HG03521 (cell line): Measurements from ENCODE around the gene NFKBIL1.
"Not testable (repeated sequence)": the region's sequence is repeated elsewhere in the genome, so short reads cannot be mapped to it uniquely, and the experiment has no call there.

Experiments used
- ATAC-seq: cut with Tn5 transposase; IDR thresholded peaks from one replicate; pipeline ENCODE4 v1.9.1; 2021; ENCODE audit warnings: mild to moderate bottlenecking, moderate library complexity; ENCODE audit not compliant: unreplicated experiment

NFKBIL1 gene

GRCh38 chr6:31546958-31547726, at the start of gene NFKBIL1:
NFKBIL1 (plus strand) TSS chr6:31547608; CDS start chr6:31547695, 87 bp downstream.
- ATAC-seq: peak; percentile 63

- ATAC-seq: no peak
These were observed 48.7 kb upstream of the NFKBIL1 start for GRCh38 chr6:31498748-31499147.

GRCh38 chr6:31499648-31500047, 47.8 kb upstream of the NFKBIL1 start:
- ATAC-seq: not testable (repeated sequence)

GRCh38 chr6:31502586-31502985, 44.8 kb upstream of the NFKBIL1 start:
- no peak for ATAC-seq

- ATAC-seq: not testable (repeated sequence)
These were observed 38.4 kb upstream of the NFKBIL1 start for GRCh38 chr6:31509036-31509435.

GRCh38 chr6:31510007-31510406, 37.4 kb upstream of the NFKBIL1 start:
- no peak for ATAC-seq

GRCh38 chr6:31513456-31514165, 33.8 kb upstream of the NFKBIL1 start:
- no peak for ATAC-seq

GRCh38 chr6:31521835-31522234, 25.6 kb upstream of the NFKBIL1 start:
- ATAC-seq: no peak

- no peak for ATAC-seq
These were observed 21.9 kb upstream of the NFKBIL1 start for GRCh38 chr6:31525553-31525931.

- ATAC-seq: no peak
These were observed 21.3 kb upstream of the NFKBIL1 start for GRCh38 chr6:31525932-31526591.

- no peak for ATAC-seq
These were observed 19.1 kb upstream of the NFKBIL1 start for GRCh38 chr6:31528307-31528777.

- no peak for ATAC-seq
These were observed 18.5 kb upstream of the NFKBIL1 start, which contains the start of gene MCCD1 for GRCh38 chr6:31528821-31529328. MCCD1 (plus strand) TSS chr6:31528962; CDS start chr6:31529015, 53 bp downstream.

- ATAC-seq: no peak
These were observed 17.9 kb upstream of the NFKBIL1 start for GRCh38 chr6:31529329-31530150.

GRCh38 chr6:31530659-31531058, 16.7 kb upstream of the NFKBIL1 start:
- no peak for ATAC-seq

GRCh38 chr6:31531162-31531561, 16.2 kb upstream of the NFKBIL1 start:
- no peak for ATAC-seq

GRCh38 chr6:31531771-31532643, 15.4 kb upstream of the NFKBIL1 start:
- no peak for ATAC-seq

- ATAC-seq: no peak
These were observed 14.6 kb upstream of the NFKBIL1 start for GRCh38 chr6:31532644-31533454.

GRCh38 chr6:31533455-31533841, 14.0 kb upstream of the NFKBIL1 start:
- no peak for ATAC-seq

GRCh38 chr6:31534011-31534410, 13.4 kb upstream of the NFKBIL1 start:
- no peak for ATAC-seq
